K562 (cell line): ENCODE results near the gene GNG7. TPM values are rescaled to one million over a fixed set of nuclear protein-coding genes. Genes with fewer than 3 reads are reported as not detected.

Source experiments
- ETS2 ChIP-seq: IDR thresholded peaks from 2 replicates; pipeline ENCODE4 v1.6.1; 2016; ENCODE audit warnings: borderline replicate concordance, missing genetic modification characterization, mild to moderate bottlenecking, moderate library complexity, missing compliant biosample characterization; ENCODE audit not compliant: poor library complexity, severe bottlenecking
- FOSL1 ChIP-seq: fragments of 200-800 bp; sonication (Bioruptor generic); conservative IDR thresholded peaks from 2 replicates; pipeline ENCODE4 v1.6.1; 2016; ENCODE audit warnings: missing genetic modification characterization, missing compliant biosample characterization
- HCFC1 ChIP-seq: IDR thresholded peaks from 2 replicates; pipeline ENCODE4 v1.6.1; 2012; ENCODE audit warnings: low read depth, low read length, improper control_type of control experiment
- MCM2 ChIP-seq: fragments of 450-650 bp; IDR thresholded peaks from 2 replicates; pipeline ENCODE4 v1.6.1; 2017; ENCODE audit warnings: low read depth, mild to moderate bottlenecking
- NRF1 ChIP-seq, 2 experiments: fragments of 450-650 bp; IDR thresholded peaks in 1 of 2; conservative IDR thresholded peaks in 1 of 2; 2 replicates each; pipeline ENCODE4 v1.6.1; 2014; ENCODE audit warnings: mild to moderate bottlenecking in 2 of 2
- RBM22 ChIP-seq: fragments of 200-400 bp; formaldehyde crosslinking; IDR thresholded peaks from 2 replicates; pipeline ENCODE4 v1.6.1; 2018; ENCODE audit warnings: low read length, low read depth; ENCODE audit not compliant: poor library complexity, severe bottlenecking
- SMAD3 ChIP-seq: fragments of 450-650 bp; formaldehyde crosslinking; conservative IDR thresholded peaks from 2 replicates; pipeline ENCODE4 v1.4.0; 2020; ENCODE audit warnings: mild to moderate bottlenecking
- STAT5A ChIP-seq: IDR thresholded peaks from 2 replicates; pipeline ENCODE4 v1.6.1; 2012; ENCODE audit warnings: low read length, inconsistent platforms, borderline replicate concordance
- TRIM28 ChIP-seq: fragments of 450-650 bp; IDR thresholded peaks from 2 replicates; pipeline ENCODE4 v1.6.1; 2017
- ZBTB7A ChIP-seq: IDR thresholded peaks from 2 replicates; pipeline ENCODE4 v1.6.1; 2011; ENCODE audit warnings: low read depth, mild to moderate bottlenecking, low read length, moderate library complexity, borderline replicate concordance; ENCODE audit not compliant: control insufficient read depth
- ZNF655 ChIP-seq: fragments of 250-450 bp; sonication (Bioruptor Pico); IDR thresholded peaks from 2 replicates; pipeline ENCODE4 v1.5.0; 2021
- ZNF764 ChIP-seq: fragments of 250-450 bp; sonication (Bioruptor Pico); IDR thresholded peaks from 2 replicates; pipeline ENCODE4 v1.4.0; 2020; ENCODE audit warnings: low read depth, mild to moderate bottlenecking, moderate library complexity
- polyA plus RNA-seq, 8 experiments: library from polyadenylated mRNA; depleted of rRNA in 4 of 8; stranded (reverse) in 5 of 8; unstranded in 3 of 8; fragments of >200 nt; fragmentation: Nextera tagmentation in 2 of 8; fragmentation: Illumina TruSeq in 1 of 8; extraction: Ambion mirVana in 2 of 8; extraction: Trizol in 1 of 8; gene quantifications; 2 replicates each; pipeline versions ENCODE4 v1.2.1 to v1.2.3, GENCODE V29; 2011 to 2014; ENCODE audit warnings: inconsistent platforms in 1 of 8, missing spikeins in 1 of 8
- total RNA-seq, 7 experiments: library from RNA; depleted of rRNA in 6 of 7; stranded (reverse); fragments of >200 nt in 6 of 7; fragmentation: Illumina TruSeq in 2 of 7; extraction: Trizol in 2 of 7; gene quantifications; 2 replicates each; pipeline versions ENCODE4 v1.2.1 to v1.2.3, GENCODE V29; 2011 to 2021; ENCODE audit warnings: low replicate concordance in 1 of 7
- TF ChIP-seq, protein P1 (sequence below), 2 experiments: fragments of 450-650 bp in 1 of 2; sonication (generic) in 1 of 2; formaldehyde crosslinking in 1 of 2; IDR thresholded peaks; 2 replicates each; pipeline versions ENCODE4 v1.7.1 to v1.9.0; 2016 to 2022; ENCODE audit warnings: inconsistent platforms in 1 of 2, mild to moderate bottlenecking in 1 of 2, missing genetic modification reagents in 1 of 2
- TF ChIP-seq, protein P2 (sequence below): fragments of 250-450 bp; sonication (Bioruptor Pico); IDR thresholded peaks from 2 replicates; pipeline ENCODE4 v1.8.0; 2022; ENCODE audit warnings: moderate library complexity, mild to moderate bottlenecking, inconsistent platforms

Gene GNG7
- total and polyA plus RNA-seq, 9 of the 15 experiments (the other 6 are each of a cell fraction or from before 2014, with no cell fraction given) = 0.01 to 0.20 (median 0.06) TPM; not detected in 1

DNA sequence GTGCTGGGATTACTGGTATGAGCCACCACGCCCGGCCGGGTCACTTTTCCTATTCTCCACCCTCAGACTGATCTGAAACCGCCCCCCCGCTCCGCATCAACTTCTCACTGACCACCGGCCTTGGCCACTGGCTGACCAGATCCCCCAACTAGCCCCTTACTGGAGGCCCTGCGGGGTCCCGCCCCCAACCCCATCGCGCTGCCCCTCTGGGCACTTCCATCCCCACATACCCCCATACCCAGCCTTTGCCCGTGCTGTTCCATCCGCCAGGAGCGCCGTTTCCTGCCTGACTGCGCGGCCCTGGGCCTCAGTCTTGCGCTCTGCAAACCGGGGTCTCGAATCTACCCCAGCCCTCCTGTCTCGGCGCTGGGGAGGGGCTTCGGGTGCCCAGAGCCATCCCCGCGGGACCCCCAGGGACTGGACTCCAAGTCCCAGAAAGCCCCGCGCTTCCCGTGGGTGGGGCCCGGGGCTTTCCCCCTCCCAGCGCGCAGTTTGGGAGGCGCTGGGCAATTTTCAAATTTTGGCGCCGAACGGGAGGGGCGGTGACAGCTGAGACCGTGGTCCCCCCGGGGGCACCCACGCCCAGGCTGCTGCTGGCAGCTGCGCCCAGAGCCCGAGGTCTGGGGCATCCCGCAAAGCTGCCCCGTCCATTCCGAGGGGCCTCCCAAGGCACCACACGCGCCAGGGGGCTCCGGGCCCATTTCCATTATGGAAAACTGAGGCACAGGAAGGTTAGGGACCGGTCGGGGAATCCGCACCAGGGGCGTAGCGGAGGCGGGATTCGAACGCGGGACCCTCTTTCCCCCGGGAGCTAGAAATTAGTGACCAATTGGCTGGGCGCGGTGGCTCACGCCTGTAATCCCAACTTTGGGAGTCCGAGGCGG is 240.5 kb downstream of the GNG7 start (continued):
- TF ChIP-seq, protein P1, sequence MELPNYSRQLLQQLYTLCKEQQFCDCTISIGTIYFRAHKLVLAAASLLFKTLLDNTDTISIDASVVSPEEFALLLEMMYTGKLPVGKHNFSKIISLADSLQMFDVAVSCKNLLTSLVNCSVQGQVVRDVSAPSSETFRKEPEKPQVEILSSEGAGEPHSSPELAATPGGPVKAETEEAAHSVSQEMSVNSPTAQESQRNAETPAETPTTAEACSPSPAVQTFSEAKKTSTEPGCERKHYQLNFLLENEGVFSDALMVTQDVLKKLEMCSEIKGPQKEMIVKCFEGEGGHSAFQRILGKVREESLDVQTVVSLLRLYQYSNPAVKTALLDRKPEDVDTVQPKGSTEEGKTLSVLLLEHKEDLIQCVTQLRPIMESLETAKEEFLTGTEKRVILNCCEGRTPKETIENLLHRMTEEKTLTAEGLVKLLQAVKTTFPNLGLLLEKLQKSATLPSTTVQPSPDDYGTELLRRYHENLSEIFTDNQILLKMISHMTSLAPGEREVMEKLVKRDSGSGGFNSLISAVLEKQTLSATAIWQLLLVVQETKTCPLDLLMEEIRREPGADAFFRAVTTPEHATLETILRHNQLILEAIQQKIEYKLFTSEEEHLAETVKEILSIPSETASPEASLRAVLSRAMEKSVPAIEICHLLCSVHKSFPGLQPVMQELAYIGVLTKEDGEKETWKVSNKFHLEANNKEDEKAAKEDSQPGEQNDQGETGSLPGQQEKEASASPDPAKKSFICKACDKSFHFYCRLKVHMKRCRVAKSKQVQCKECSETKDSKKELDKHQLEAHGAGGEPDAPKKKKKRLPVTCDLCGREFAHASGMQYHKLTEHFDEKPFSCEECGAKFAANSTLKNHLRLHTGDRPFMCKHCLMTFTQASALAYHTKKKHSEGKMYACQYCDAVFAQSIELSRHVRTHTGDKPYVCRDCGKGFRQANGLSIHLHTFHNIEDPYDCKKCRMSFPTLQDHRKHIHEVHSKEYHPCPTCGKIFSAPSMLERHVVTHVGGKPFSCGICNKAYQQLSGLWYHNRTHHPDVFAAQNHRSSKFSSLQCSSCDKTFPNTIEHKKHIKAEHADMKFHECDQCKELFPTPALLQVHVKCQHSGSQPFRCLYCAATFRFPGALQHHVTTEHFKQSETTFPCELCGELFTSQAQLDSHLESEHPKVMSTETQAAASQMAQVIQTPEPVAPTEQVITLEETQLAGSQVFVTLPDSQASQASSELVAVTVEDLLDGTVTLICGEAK (IDR thresholded peaks at IDR 0.05) = no peak
- TF ChIP-seq, protein P1 (CRISPR knock-in tag; IDR thresholded peaks at IDR 0.05) = no peak
- TF ChIP-seq, protein P2, sequence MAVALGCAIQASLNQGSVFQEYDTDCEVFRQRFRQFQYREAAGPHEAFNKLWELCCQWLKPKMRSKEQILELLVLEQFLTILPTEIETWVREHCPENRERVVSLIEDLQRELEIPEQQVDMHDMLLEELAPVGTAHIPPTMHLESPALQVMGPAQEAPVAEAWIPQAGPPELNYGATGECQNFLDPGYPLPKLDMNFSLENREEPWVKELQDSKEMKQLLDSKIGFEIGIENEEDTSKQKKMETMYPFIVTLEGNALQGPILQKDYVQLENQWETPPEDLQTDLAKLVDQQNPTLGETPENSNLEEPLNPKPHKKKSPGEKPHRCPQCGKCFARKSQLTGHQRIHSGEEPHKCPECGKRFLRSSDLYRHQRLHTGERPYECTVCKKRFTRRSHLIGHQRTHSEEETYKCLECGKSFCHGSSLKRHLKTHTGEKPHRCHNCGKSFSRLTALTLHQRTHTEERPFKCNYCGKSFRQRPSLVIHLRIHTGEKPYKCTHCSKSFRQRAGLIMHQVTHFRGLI (CRISPR knock-in tag) = no peak
- 0 out of 4 replicates have a peak, but pooled peaks of 1 of the 2 experiments have one; percentile 11 for TF ChIP-seq NRF1 (conservative IDR thresholded peaks at IDR 0.05 in 1 of 2, IDR thresholded peaks at IDR 0.05 in 1 of 2)
- no peak for TF ChIP-seq ZNF655 (CRISPR knock-in tag)
- TF ChIP-seq FOSL1 (tag) = no peak
- TF ChIP-seq RBM22 = no peak
- TF ChIP-seq ETS2 (tag) = no peak
- no peak for TF ChIP-seq TRIM28
- TF ChIP-seq HCFC1 = peak; percentile 70
- no peak for TF ChIP-seq ZNF764 (CRISPR knock-in tag)
- TF ChIP-seq STAT5A = no peak
- no peak for TF ChIP-seq MCM2
- TF ChIP-seq SMAD3 (CRISPR knock-in tag) = no peak
- peak; percentile 60 for TF ChIP-seq ZBTB7A
